GM12875 (cell line): ENCODE data around the gene MAGEB3.

ENCODE experiments used
- H3K4me3 ChIP-seq: one replicate; pipeline ENCODE4 v1.5.1; 2011; ENCODE audit warnings: low read depth, low read length, control low read depth
- CTCF ChIP-seq: IDR thresholded peaks from 2 replicates; pipeline ENCODE4 v1.5.1; 2011; ENCODE audit warnings: low read depth, mild to moderate bottlenecking, control low read depth, inconsistent platforms, low read length, moderate library complexity, borderline replicate concordance; ENCODE audit not compliant: insufficient read depth

Gene MAGEB3

GRCh38 chrX:30248854-30249253 is 18.4 kb downstream of the MAGEB3 start:
- TF ChIP-seq CTCF, result no peak
- H3K4me3 ChIP-seq, result no peak overlapping the region

- no peak for TF ChIP-seq CTCF
- H3K4me3 ChIP-seq, result no peak overlapping the region
These were observed 22.8 kb downstream of the MAGEB3 start for GRCh38 chrX:30253257-30253656.

GRCh38 chrX:30259927-30260326 is 29.5 kb downstream of the MAGEB3 start:
- no peak for TF ChIP-seq CTCF
- H3K4me3 ChIP-seq, result no peak overlapping the region

GRCh38 chrX:30261012-30261411 is 30.6 kb downstream of the MAGEB3 start:
- no peak for TF ChIP-seq CTCF
- H3K4me3 ChIP-seq, result no peak overlapping the region

- H3K4me3 ChIP-seq, result no peak overlapping the region
- no peak for TF ChIP-seq CTCF
These were observed 32.3 kb downstream of the MAGEB3 start for GRCh38 chrX:30262763-30263162.

- no peak overlapping the region for H3K4me3 ChIP-seq
- TF ChIP-seq CTCF, result no peak
These were observed 40.2 kb downstream of the MAGEB3 start for GRCh38 chrX:30270639-30271038.

GRCh38 chrX:30275498-30275897 is 45.0 kb downstream of the MAGEB3 start:
- no peak for TF ChIP-seq CTCF
- no peak overlapping the region for H3K4me3 ChIP-seq
